Osteoblast (primary cell): ENCODE results near the gene GLT6D1. TPM values are rescaled to one million over a fixed set of nuclear protein-coding genes. Genes with fewer than 3 reads are reported as not detected.

Source experiments
- DNase-seq: peaks from one replicate; pipeline ENCODE4 v3.0.0; 2011; ENCODE audit warnings: low spot score, mixed read lengths; ENCODE audit not compliant: insufficient read length; ENCODE audit errors: missing footprints
- H2AFZ ChIP-seq: 2 replicates; pipeline ENCODE4 v1.6.0; 2011; ENCODE audit warnings: mild to moderate bottlenecking, low read length
- H3K27ac ChIP-seq: 2 replicates; pipeline ENCODE4 v1.5.1; 2011; ENCODE audit warnings: mild to moderate bottlenecking, low read depth, low read length, moderate library complexity
- H3K27me3 ChIP-seq: 2 replicates; pipeline ENCODE4 v1.6.0; 2012; ENCODE audit warnings: mild to moderate bottlenecking, control low read depth, inconsistent platforms, low read length, moderate library complexity; ENCODE audit not compliant: insufficient read depth
- H3K36me3 ChIP-seq: 2 replicates; pipeline ENCODE4 v1.5.1; 2011; ENCODE audit warnings: mild to moderate bottlenecking, low read length, control low read depth, moderate library complexity; ENCODE audit not compliant: insufficient read depth
- H3K4me1 ChIP-seq: 2 replicates; pipeline ENCODE4 v1.5.1; 2011; ENCODE audit warnings: mild to moderate bottlenecking, low read length, control low read depth, moderate library complexity; ENCODE audit not compliant: insufficient read depth
- H3K4me2 ChIP-seq: 2 replicates; pipeline ENCODE4 v1.6.0; 2011; ENCODE audit warnings: mild to moderate bottlenecking, low read length; ENCODE audit not compliant: insufficient read depth
- H3K4me3 ChIP-seq: fragments of 200-600 bp; sonication (generic); 3 replicates; pipeline ENCODE4 v1.5.1; 2012; ENCODE audit warnings: mild to moderate bottlenecking, low read length, inconsistent platforms; ENCODE audit not compliant: insufficient read depth
- H3K79me2 ChIP-seq: 2 replicates; pipeline ENCODE4 v1.6.0; 2012; ENCODE audit warnings: mild to moderate bottlenecking, low read length, control low read depth, inconsistent platforms; ENCODE audit not compliant: insufficient read depth
- H3K9me3 ChIP-seq: 2 replicates; pipeline ENCODE4 v1.5.1; 2011; ENCODE audit warnings: low read depth, low read length, control low read depth
- H4K20me1 ChIP-seq: 2 replicates; pipeline ENCODE4 v1.6.0; 2012; ENCODE audit warnings: mild to moderate bottlenecking, low read length, control low read depth; ENCODE audit not compliant: insufficient read depth
- total RNA-seq: library from RNA; depleted of rRNA; stranded (reverse); fragments of >200 nt; gene quantifications from 2 replicates; pipeline ENCODE4 v1.2.3, GENCODE V29; 2012
- TF ChIP-seq, protein P1 (sequence below): IDR thresholded peaks from 2 replicates; pipeline ENCODE4 v1.5.1; 2011; ENCODE audit warnings: mild to moderate bottlenecking, low read depth, low read length, moderate library complexity; ENCODE audit errors: extremely low read depth

GLT6D1 gene
- total RNA-seq, 1 donor: not detected

GRCh38 chr9:135667463-135668001 lies 28.2 kb upstream of the GLT6D1 start:
- peak; percentile 78 for DNase-seq
- Histone ChIP-seq H3K4me1 (no peaks in the 10 kb centered on the region), H4K20me1 (no peaks in the 10 kb centered on the region), H3K4me2 (no peak overlapping the region), H3K36me3 (no peaks in the 10 kb centered on the region), H3K4me3 (no peak overlapping the region), H3K27ac (no peak overlapping the region), H2AFZ (no peak overlapping the region), H3K27me3 (no peaks in the 10 kb centered on the region), H3K9me3 (no peaks in the 10 kb centered on the region), H3K79me2 (no peaks in the 10 kb centered on the region)
- TF ChIP-seq, protein P1, sequence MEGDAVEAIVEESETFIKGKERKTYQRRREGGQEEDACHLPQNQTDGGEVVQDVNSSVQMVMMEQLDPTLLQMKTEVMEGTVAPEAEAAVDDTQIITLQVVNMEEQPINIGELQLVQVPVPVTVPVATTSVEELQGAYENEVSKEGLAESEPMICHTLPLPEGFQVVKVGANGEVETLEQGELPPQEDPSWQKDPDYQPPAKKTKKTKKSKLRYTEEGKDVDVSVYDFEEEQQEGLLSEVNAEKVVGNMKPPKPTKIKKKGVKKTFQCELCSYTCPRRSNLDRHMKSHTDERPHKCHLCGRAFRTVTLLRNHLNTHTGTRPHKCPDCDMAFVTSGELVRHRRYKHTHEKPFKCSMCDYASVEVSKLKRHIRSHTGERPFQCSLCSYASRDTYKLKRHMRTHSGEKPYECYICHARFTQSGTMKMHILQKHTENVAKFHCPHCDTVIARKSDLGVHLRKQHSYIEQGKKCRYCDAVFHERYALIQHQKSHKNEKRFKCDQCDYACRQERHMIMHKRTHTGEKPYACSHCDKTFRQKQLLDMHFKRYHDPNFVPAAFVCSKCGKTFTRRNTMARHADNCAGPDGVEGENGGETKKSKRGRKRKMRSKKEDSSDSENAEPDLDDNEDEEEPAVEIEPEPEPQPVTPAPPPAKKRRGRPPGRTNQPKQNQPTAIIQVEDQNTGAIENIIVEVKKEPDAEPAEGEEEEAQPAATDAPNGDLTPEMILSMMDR: no peak

- H2AFZ ChIP-seq: no peak overlapping the region
- DNase-seq: peak; percentile 38
- H3K27ac ChIP-seq: no peak overlapping the region
- H4K20me1 ChIP-seq: no peaks in the 10 kb centered on the region
- no peaks in the 10 kb centered on the region for H3K9me3 ChIP-seq
- no peak overlapping the region for H3K4me3 ChIP-seq
- TF ChIP-seq, protein P1: no peak
- H3K79me2 ChIP-seq: no peaks in the 10 kb centered on the region
- H3K4me1 ChIP-seq: no peaks in the 10 kb centered on the region
- no peaks in the 10 kb centered on the region for H3K36me3 ChIP-seq
- H3K27me3 ChIP-seq: no peaks in the 10 kb centered on the region
- H3K4me2 ChIP-seq: no peak overlapping the region
Measured at GRCh38 chr9:135666534-135667462, 27.5 kb upstream of the GLT6D1 start.

DNA sequence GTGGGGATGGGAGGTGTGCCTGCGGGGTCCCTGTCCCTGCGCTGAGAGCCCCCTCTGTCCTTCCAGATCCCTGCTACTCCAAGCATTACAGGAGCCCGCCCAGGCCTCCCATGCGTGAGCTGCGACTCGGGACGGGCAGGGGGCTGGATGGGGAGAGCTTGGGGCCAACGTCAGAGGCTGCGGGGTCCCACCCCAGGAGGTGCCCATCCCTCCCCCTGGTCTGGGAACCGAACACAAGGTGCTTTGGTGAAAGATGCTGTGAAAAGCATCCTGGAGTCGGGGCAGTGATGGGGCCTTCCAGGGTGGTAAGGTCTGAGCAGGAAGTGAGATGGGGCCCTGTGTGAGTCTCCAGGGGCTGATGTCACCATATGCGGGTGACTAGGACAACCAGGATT lies 26.5 kb upstream of the GLT6D1 start:
- Histone ChIP-seq H3K4me1 (no peaks in the 10 kb centered on the region), H3K4me2 (no peak overlapping the region), H3K79me2 (no peaks in the 10 kb centered on the region), H2AFZ (no peak overlapping the region), H4K20me1 (no peaks in the 10 kb centered on the region), H3K36me3 (no peaks in the 10 kb centered on the region), H3K4me3 (no peak overlapping the region), H3K27me3 (no peaks in the 10 kb centered on the region), H3K27ac (no peak overlapping the region), H3K9me3 (no peaks in the 10 kb centered on the region)
- TF ChIP-seq, protein P1: no peak
- DNase-seq: peak; percentile 45
